HT1080 (cell line): ENCODE measurements around the gene GPATCH2. TPM values are rescaled to one million over a fixed set of nuclear protein-coding genes. Genes with fewer than 3 reads are reported as not detected.
A peak's percentile ranks its signal among the peaks of the same experiment; 100 is the strongest.
"Not testable (repeated sequence)": the region's sequence is repeated elsewhere in the genome, so short reads cannot be mapped to it uniquely, and the experiment has no call there.

ENCODE experiments used
- DNase-seq: peaks from one replicate; pipeline ENCODE4 v3.0.0-alpha.2; 2015; ENCODE audit warnings: low read depth
- total RNA-seq: library from RNA; depleted of rRNA; stranded (reverse); fragments of >200 nt; shearing (Covaris generic); gene quantifications from 2 replicates; pipeline ENCODE4 v1.2.3, GENCODE V29; 2014

GPATCH2 gene
- total RNA-seq, 1 experiment from 2014 or later = 8.6 TPM

DNA sequence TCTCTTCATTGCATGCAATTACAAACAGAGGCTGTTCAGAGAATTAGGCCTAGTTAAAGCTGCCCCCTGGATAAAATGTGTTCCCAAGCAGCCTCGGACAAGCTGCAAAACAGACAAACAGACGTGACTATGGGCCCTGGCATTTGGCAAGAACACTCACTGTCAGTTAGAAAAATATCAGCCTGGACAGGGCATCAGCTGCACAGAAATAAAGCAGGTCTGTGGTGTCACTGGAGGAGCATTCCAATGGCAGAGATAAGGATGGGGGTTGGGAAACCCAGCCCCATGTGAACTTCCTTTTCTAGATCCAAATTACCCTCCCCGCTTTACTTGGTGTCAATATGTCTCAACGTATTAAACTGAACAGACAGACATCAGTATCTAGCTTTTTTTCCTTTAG is 177.1 kb downstream of the GPATCH2 start:
- no peak for DNase-seq

- no peak for DNase-seq
These were observed 181.5 kb downstream of the GPATCH2 start for GRCh38 chr1:217449370-217449769.

DNA sequence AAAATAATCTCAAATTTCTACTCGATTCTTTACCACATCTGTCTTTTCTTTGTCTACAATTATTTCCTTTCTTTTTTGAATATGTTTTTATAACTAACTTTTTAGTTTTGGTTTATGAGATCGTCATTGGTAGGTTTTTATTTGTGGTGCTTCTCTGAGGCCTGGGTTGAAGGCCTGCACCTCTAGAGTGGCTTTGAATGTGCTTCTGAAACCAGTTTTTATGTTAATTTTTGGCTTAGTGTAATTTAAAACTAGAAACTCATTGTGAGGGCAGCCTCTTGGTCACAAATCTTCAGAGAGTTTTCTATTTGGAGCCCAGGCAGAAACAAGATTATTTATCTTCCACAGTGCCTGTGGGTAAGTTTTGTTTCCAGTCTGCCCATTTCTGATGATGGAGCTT is 187.0 kb downstream of the GPATCH2 start:
- no peak for DNase-seq

GRCh38 chr1:217437376-217437775 is 193.5 kb downstream of the GPATCH2 start:
- DNase-seq = no peak

- DNase-seq = no peak
These were observed 195.7 kb downstream of the GPATCH2 start for GRCh38 chr1:217435204-217435603.

DNA sequence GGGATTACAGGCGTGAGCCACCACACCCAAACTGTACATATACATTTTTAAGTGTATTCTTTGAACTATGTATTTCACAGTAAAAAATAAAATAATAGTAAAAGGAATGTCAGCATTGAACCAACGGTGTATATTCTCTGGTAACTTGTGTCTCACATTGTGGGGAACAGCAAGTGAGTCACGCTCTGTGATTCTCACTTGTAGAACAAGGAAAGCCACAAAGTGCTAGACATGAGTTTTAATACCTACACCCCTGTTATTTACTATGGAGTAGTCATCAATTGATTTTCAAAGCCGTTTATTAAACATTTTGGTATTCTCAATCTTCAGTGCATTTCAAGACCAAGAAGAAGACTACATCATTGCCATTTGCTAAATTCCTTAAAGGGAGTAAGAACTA is 197.2 kb downstream of the GPATCH2 start:
- no peak for DNase-seq

DNA sequence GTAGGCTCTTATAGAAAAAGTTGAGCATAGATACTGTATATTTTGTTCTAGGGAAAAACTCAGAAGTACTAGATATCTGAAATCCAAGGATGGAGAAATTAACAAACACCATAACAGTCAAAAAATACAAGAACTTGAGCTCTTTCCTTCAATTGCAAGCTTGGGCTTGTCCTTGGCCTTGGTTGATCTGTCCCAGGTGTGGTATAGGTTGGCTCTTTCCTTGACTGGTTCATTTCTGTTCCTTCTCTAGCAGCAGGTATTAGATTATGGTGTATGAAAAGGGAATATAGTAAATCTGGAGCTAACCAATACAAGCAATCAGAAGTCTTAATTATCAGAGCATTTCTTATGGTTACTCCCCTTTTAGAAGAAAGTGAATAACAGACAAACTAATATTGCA is 198.6 kb downstream of the GPATCH2 start:
- no peak for DNase-seq

DNA sequence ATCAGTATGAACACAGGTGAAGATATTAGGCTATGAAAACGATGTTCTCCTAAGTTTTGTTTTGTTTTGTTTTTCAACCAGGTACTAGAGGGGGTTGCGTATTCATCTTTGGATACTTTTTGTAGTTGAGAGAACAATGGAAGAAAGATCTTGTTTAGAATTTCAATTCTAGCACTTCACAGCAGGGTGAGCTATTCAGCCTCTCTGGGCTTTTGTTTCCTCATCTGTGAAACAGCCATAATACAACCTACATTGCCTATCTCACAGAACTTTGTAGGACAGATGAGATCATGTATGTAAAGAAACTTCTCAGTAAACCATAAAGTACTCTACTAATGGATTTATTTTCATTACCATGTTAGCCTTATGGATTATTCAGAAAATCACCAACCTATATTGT is 199.5 kb downstream of the GPATCH2 start:
- no peak for DNase-seq

GRCh38 chr1:217425422-217425821 is 205.5 kb downstream of the GPATCH2 start:
- DNase-seq = no peak

GRCh38 chr1:217419194-217419551 is 211.7 kb downstream of the GPATCH2 start:
- no peak for DNase-seq

DNA sequence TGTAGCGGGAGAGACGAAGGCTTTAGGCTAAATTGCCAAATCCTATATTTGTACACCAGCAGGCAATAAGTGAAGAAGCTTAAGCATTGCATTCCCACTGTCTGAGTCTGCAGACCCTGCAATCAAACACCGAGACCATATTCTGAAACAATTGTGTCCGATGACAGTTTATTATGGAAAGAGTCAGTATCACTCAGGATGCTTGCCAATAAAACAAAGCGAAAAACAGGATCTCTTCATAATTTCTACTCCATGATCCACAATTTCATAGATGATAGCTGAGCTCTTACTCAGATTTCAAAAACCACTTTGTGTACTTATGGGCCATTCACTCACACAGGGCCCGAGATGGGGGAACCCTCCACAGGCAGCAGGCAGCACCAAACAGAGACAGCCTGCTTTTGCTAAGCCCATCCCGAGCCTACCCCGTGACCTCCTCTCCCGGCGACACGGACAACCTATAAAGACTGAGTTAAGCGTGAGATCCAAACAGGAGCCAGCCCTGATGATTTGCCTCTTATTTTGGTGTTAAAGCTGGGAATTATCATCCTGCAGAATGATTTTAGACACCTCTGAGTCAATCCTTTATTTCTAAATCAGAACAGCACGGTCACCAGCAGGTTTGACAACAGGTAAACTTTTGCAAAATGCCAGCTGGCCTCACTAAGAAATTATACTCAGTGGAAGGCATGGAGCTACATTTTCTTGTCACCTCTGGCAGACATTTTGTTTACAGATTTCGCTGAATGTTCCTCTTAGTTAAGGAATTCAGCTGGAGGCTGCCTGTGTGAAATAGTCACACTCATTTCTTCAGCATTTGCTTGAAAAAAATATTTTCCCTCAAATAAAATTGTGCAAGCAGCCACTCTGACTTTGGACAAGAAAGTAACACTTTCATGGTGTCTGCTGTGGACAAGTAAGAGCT is 212.4 kb downstream of the GPATCH2 start:
- DNase-seq = no peak

DNA sequence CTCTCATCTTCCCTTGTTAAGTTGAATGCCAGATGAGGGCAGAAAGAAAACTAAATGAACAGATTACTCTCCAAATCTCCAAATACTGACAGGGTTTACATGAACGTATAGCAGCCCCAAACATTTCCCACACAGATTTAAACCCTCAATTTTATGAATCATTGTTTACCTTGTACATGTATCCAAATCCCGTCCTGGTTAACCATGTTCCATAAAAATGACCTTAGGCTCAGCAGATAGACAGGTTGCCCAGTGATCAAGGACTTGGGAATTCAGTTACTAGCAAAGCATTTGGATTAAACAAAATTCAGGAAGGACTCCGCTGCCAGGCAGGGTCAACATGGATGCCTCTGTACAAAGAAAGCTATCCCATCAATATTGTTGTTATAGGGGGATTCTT is 213.5 kb downstream of the GPATCH2 start:
- no peak for DNase-seq

DNA sequence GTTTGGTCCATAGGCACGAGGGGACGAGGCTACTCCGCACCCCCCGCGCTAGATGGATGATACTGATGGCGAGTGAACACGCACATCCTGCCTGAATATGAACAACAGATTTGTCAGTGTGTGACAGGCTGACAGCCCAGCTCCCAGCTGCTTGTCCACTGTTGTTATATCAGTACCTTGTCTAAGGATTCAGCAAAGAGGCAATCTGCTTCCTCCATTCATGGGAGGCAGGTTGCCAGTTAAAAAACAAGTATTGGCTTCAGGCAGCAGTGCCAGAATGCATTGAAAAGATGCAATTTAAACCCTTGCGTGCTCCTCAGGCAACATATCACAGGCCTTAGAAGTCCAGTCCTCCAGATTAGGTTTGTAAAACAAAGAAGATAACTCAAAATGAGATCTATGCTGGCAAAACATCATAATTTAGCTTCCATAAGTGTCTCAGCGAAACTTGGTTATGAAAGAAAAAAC is 223.3 kb downstream of the GPATCH2 start:
- DNase-seq = no peak

- no peak for DNase-seq
These were observed 227.7 kb downstream of the GPATCH2 start for GRCh38 chr1:217403026-217403720.

GRCh38 chr1:217402301-217402700 is 228.6 kb downstream of the GPATCH2 start:
- peak; percentile 67 for DNase-seq

DNA sequence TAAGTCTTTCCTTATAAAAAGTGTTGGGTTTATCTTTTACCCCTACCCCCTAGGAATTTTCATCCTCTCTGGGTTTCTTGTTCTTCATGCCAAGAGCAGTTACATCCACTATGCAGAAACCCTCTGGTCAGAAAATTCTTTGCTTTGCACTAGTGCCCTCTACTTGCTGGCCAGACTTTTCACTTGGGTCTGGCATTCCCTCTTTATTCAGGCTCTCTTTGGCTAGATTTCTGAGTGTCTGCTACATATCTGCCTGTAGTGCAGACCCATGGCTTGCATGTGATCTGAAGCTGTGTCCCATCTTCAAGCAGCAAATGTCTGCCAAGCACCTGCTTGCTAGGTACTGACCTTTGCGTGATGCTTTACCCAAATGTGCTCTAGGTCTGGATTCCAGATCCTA is 237.0 kb downstream of the GPATCH2 start:
- peak; percentile 10 for DNase-seq

- no peak for DNase-seq
These were observed 238.4 kb downstream of the GPATCH2 start for GRCh38 chr1:217392441-217392840.

- DNase-seq = no peak
These were observed 241.0 kb downstream of the GPATCH2 start for GRCh38 chr1:217389895-217390294.

DNA sequence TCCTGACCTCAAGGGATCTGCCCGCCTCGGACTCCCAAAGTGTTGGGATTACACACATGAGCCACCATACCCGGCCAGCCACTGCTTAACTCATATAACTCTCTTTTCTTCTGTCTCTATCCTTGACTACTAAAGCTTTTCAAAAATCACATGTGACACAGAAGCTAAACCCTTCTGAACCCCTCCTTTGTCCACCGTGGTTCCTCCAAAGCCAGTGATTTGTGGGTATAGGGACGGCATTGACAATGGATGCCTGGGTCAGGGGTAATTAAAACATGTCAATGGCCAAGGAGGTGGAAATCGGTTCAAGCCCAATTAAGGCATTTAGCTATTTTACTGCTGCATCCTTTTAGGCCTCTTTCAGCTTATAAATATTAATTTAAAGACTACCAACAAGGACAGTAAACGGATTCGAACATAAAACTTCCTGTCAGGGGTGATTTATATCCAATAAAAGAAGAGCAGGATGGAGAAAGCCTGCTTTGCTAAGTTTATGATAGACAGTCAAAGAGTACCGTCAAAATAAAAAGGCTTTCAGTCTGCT is 242.3 kb downstream of the GPATCH2 start:
- no peak for DNase-seq

- not testable (repeated sequence) for DNase-seq
These were observed 249.1 kb downstream of the GPATCH2 start for GRCh38 chr1:217381773-217382172.

- not testable (repeated sequence) for DNase-seq
These were observed 251.1 kb downstream of the GPATCH2 start for GRCh38 chr1:217379804-217380203.

DNA sequence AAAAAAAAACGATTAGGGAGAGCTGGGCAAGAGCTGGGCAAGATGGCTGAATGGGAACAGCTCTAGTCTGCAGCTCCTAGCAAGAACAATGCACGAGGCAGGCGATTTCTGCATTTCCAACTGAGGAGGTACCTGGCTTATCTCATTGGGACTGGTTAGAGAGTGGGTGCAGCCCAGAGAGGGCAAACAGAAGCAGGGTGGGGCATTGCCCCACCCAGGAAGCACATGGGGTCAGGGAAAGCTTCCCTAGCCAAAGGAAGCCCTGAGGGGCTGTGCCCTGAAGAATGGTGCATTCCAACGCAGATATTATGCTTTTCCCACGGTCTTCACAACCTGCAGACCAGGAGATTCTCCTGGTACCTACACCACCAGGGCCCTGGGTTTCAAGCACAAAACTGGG is 251.6 kb downstream of the GPATCH2 start:
- no peak for DNase-seq
